Body of pancreas (tissue), 4 donors: ENCODE results near the gene CYP1B1. TPM values are rescaled to one million over a fixed set of nuclear protein-coding genes. Genes with fewer than 3 reads are reported as not detected.

ENCODE experiments used
- ATAC-seq: fragments of 150-250 bp; one replicate; pipeline ENCODE4 v1.9.1; 2016
- DNase-seq, 4 donors: peaks; one replicate each; pipeline ENCODE4 v3.0.0-alpha.2; 2019
- H3K27ac ChIP-seq, 4 donors: fragments of 200-600 bp; sonication (generic); 1 replicate in 3 of 4; 2 replicates in 1 of 4; pipeline versions ENCODE4 v1.5.1 to v1.6.1; 2016 to 2019; ENCODE audit warnings: mild to moderate bottlenecking in 1 of 4, mixed read lengths in 1 of 4, moderate library complexity in 1 of 4
- H3K27me3 ChIP-seq, 2 donors: fragments of 200-600 bp; sonication (generic); one replicate each; pipeline ENCODE4 v1.6.0; 2016; ENCODE audit warnings: mild to moderate bottlenecking in 1 of 2
- H3K36me3 ChIP-seq, 2 donors: fragments of 200-600 bp; sonication (generic); replicated peaks in 1 of 2; 2 replicates each; pipeline ENCODE4 v1.5.1; 2016; ENCODE audit warnings: low read depth in 2 of 2; ENCODE audit not compliant: insufficient read depth in 1 of 2
- H3K4me1 ChIP-seq: fragments of 200-600 bp; sonication (generic); one replicate; pipeline ENCODE4 v1.6.0; 2016
- H3K4me3 ChIP-seq, 2 donors: fragments of 200-600 bp; sonication (generic); 1 replicate in 1 of 2; 2 replicates in 1 of 2; pipeline ENCODE4 v1.5.1; 2016 to 2019
- H3K9me3 ChIP-seq, 3 donors: fragments of 200-600 bp; sonication (generic); 1 replicate in 2 of 3; 2 replicates in 1 of 3; pipeline ENCODE4 v1.5.1; 2016
- POLR2A ChIP-seq, 3 donors: fragments of 450-650 bp; IDR thresholded peaks; one replicate each; pipeline ENCODE4 v1.6.1; 2016; ENCODE audit warnings: antibody characterized with exemption in 3 of 3, mild to moderate bottlenecking in 2 of 3
- WGBS, 2 donors: methylation state at CpG; one replicate each; pipeline ENCODE4 v1.1.5; 2017; 5-methylcytosine and 5-hydroxymethylcytosine counted together
- intact Hi-C: fragments of 100-400 bp; cut with DNase I; formaldehyde crosslinking; loops from one replicate; pipeline ENCODE4 v1.15.1; 2023
- total RNA-seq, 2 donors: library from RNA; depleted of rRNA; stranded (reverse); fragments of >200 nt; gene quantifications; one replicate each; pipeline ENCODE4 v1.1.0, GENCODE V29; 2016
- TF ChIP-seq, protein P1 (sequence below), 7 experiments: fragments of 450-650 bp in 4 of 7; fragments of 200-600 bp in 3 of 7; sonication (generic) in 3 of 7; IDR thresholded peaks; one replicate each; pipeline ENCODE4 v1.5.1; 2016 to 2019; ENCODE audit warnings: antibody characterized with exemption in 7 of 7

The CYP1B1 gene
- total RNA-seq, 2 donors from 2014 or later, result 9.1 to 22.4 TPM

GRCh38 chr2:38074764-38075506 is 1.0 kb downstream of the CYP1B1 start:
- Histone ChIP-seq H3K9me3 (no peaks in the 10 kb centered on the region), H3K27me3 (no peaks in the 10 kb centered on the region), H3K4me3 (no peak overlapping the region), H3K4me1 (peaks cover 37% of the 10 kb centered on the region), H3K27ac (no peak overlapping the region), H3K36me3 (no peaks in the 10 kb centered on the region)
- TF ChIP-seq, protein P1, sequence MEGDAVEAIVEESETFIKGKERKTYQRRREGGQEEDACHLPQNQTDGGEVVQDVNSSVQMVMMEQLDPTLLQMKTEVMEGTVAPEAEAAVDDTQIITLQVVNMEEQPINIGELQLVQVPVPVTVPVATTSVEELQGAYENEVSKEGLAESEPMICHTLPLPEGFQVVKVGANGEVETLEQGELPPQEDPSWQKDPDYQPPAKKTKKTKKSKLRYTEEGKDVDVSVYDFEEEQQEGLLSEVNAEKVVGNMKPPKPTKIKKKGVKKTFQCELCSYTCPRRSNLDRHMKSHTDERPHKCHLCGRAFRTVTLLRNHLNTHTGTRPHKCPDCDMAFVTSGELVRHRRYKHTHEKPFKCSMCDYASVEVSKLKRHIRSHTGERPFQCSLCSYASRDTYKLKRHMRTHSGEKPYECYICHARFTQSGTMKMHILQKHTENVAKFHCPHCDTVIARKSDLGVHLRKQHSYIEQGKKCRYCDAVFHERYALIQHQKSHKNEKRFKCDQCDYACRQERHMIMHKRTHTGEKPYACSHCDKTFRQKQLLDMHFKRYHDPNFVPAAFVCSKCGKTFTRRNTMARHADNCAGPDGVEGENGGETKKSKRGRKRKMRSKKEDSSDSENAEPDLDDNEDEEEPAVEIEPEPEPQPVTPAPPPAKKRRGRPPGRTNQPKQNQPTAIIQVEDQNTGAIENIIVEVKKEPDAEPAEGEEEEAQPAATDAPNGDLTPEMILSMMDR (IDR thresholded peaks at IDR 0.05), result no peak
- no peak for TF ChIP-seq POLR2A (IDR thresholded peaks at IDR 0.05)
- ATAC-seq (no peak), DNase-seq (peak in 1 of 4 donors; percentile 7)
- intact Hi-C loops, result loop anchor here (10.0 kb wide), 1 partner anchor 200 kb away; no protein-coding TSS in a partner anchor
- 7% methylated on average over 76 of the region's 82 CpGs; no CpG with 5 or more reads in 1 of the 2 donors for WGBS, 2 donors

- intact Hi-C loops, result loop anchor here (10.0 kb wide), 1 partner anchor 201 kb away; no protein-coding TSS in a partner anchor
- no peak for DNase-seq
- Histone ChIP-seq H3K9me3 (no peaks in the 10 kb centered on the region), H3K4me3 (no peak overlapping the region), H3K27me3 (no peaks in the 10 kb centered on the region), H3K27ac (no peak overlapping the region), H3K36me3 (no peaks in the 10 kb centered on the region), H3K4me1 (peaks cover 37% of the 10 kb centered on the region)
- 15 to 35% methylated on average over 28 to 47 of the region's 58 CpGs for WGBS, 2 donors
- no peak for ATAC-seq
- TF ChIP-seq, protein P1 (IDR thresholded peaks at IDR 0.05), result no peak
- TF ChIP-seq POLR2A (IDR thresholded peaks at IDR 0.05), result no peak
Observed at GRCh38 chr2:38074058-38074763, 1.7 kb downstream of the CYP1B1 start.

DNA sequence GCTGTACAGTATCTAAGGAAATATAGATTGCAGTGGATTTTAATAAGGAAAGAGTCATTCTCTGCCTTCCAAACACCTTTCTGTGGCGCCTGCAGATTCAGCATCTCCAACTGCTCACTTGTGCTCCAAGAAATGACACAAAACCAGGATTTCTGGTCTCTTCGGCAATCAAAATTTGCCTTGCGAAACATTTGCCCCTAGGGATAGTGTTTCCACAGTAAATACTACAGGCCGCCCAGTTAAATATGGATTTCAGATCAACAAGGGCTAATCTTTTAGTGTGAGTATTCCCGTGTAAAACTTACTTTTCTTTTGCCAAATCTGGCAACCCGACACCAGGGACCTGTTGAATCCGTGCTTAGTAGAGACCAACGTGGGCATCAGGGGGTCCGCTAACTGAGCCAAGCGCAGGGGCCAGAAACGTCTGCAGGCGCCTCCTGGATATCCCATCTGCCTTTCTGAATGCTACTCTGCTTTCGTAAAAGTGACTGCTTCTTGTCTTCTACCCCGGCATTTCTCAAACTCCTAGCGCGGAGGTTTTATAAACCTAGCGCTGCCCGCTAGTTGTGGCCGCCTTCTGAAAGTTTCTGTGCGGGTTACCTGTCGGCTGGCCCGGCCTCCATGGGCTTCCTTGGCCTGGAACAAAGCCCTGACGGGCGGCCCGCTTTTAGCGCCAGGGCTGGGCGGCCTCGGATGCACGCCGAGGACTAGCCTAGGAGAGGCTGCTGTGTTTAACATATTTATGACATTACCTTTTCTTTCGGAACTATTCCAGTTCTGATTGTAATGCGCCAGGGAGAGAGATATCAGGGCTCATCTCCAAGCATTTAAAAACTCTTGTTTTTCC is 2.5 kb downstream of the CYP1B1 start:
- DNase-seq (no peak), ATAC-seq (no peak)
- Histone ChIP-seq H3K36me3 (no peaks in the 10 kb centered on the region), H3K4me3 (no peak overlapping the region), H3K4me1 (peaks cover 37% of the 10 kb centered on the region), H3K27ac (no peak overlapping the region), H3K27me3 (no peaks in the 10 kb centered on the region), H3K9me3 (no peaks in the 10 kb centered on the region)
- intact Hi-C loops, result loop anchor here (10.0 kb wide), 1 partner anchor 201 kb away; no protein-coding TSS in a partner anchor
- TF ChIP-seq POLR2A (IDR thresholded peaks at IDR 0.05), result no peak
- TF ChIP-seq, protein P1 (IDR thresholded peaks at IDR 0.05), result no peak
- WGBS, 2 donors, result 40 to 55% methylated on average over 31 to 32 of the region's 32 CpGs

DNA sequence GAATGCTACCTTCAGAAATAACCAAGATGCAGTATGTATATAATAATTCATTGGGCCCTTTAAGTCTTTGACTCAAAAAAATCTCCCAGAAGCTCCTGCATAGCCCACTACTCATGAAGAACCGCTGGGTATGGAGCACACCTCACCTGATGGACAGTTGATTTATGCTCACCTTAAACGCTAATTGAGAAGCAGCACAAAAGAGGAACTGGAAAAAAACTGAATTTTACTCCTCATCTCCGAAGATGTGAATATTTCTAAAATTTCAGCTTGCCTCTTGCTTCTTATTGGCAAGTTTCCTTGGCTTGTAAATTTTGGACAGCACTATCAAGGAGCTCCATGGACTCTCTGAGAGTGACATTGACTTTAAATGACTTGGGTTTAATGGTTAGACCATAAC is 5.5 kb downstream of the CYP1B1 start:
- ATAC-seq (no peak), DNase-seq (no peak)
- Histone ChIP-seq H3K27me3 (no peaks in the 10 kb centered on the region), H3K9me3 (no peaks in the 10 kb centered on the region), H3K36me3 (no peaks in the 10 kb centered on the region), H3K4me3 (no peak overlapping the region), H3K4me1 (peaks cover 12% of the 10 kb centered on the region), H3K27ac (no peak overlapping the region)
- intact Hi-C loops, result loop anchor here (10.0 kb wide), 1 partner anchor 204 kb away; no protein-coding TSS in a partner anchor
- WGBS, 2 donors, result 69 to 85% methylated on average over 3 of the region's 3 CpGs
- TF ChIP-seq, protein P1 (IDR thresholded peaks at IDR 0.05), result no peak
- TF ChIP-seq POLR2A (IDR thresholded peaks at IDR 0.05), result no peak
